Measurements from ENCODE around the gene PBX2.
"Not testable (repeated sequence)": the region's sequence is repeated elsewhere in the genome, so short reads cannot be mapped to it uniquely, and the experiment has no call there.

The PBX2 gene

DNA sequence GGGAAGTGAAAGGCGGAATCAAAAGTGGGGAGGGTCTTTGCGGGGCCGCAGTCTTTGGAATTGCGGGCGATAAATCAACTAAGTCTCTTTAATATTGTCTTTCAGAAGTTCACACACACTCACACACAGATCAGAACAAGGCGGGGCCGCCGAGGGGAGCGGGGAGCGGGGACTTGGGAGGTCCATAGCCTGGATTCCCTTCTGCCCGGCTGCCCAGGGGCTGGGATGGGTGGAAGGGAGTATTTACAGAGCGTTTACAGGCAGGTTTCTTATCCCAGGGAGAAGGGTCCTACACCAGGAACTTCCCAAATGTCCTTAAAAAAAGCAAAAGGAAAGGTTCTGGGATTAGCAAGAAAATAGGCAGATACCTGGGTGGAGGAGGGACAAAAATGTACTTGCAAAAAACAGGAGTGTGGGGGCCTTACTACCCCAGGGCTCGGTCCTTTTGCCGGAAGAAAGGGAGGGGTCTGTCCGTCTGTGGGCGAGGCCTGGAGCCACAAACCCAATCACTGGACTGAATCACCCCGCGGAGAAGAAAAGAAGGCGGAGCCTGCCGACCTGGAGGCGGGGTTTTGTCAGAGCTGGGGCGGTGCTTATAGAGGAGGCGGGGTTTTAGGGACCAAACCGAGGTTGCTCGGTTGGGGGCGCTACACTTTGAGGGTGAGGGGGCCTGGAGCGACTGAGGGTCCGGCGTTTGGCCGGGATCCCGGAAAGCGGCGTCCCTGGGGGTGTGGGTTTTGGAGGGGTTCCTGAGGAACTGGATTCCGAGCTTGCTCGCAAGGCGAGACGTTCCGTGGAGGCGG, 41.5 kb downstream of the PBX2 start:
- no peak for FAIRE-seq

GRCh38 chr6:32147401-32148132, 42.4 kb downstream of the PBX2 start:
- no peak for FAIRE-seq

DNA sequence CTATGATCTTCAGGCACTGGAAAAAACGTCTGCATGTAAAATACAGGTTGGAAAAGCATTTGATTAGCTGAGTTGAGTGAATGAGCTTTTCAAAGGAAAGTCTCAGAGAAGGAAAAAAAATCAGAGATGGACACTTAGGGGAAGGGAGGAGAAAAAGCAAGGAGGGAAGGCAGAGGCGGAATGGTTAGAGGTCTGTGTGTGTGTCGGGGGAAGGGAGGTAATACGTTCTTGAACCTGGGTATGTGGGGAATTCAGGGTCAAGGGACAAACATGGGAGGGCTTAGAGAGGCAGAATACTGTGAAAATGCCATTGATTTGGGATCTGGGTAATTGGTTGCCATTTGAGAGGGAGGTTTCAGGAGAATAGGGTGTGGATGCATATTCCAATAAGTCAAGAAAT, 43.3 kb downstream of the PBX2 start:
- FAIRE-seq = no peak

GRCh38 chr6:32146287-32146686, 43.7 kb downstream of the PBX2 start:
- FAIRE-seq = no peak

DNA sequence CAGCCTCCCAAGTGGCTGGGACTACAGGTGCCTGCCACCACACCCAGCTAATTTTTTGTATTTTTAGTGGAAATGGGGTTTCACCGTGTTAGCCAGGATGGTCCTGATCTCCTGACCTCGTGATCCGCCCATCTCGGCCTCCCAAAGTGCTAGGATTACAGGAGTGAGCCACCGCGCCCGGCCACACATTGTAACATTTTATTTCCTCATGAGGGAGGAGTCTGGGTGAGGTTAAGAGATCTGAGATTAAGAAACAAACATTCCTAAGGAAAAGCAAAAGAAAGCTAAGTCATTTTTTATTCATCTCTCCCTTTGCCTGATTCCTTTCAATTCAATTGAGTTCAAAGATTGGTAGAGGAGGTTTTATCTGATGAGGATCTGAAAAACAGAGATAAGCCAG, 45.8 kb downstream of the PBX2 start:
- not testable (repeated sequence) for FAIRE-seq

DNA sequence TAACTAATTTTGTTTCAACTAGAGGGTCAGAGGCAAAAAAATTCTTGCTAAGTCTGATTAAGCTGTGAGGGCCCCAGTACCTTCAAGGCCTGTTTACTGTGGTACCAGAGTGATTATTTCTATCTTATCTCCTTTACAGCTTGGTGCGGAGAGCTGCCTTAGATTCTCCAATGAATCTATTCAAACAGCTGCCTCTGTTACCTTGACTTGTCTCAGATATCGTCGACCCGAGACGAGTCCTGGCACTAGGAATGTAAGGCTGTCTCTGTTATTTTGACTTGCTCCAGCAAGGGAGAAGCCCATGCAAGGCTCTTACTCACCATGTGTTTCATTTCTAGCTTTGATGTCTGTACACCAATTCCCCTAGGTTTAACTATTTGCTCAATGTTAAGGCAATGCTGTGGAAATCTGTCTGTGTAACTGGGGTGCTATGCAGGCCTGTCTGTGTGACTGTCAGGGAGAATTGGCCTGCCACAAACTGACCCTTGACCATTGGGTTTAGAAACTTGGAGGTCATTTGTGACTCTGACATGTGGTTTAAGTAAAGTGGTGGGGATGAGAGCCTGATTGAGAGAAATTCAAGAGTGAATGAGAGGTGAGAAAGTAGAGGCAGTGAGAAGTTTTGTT, 49.5 kb downstream of the PBX2 start:
- FAIRE-seq = no peak

- FAIRE-seq = no peak
Measured at GRCh38 chr6:32139590-32139989, 50.4 kb downstream of the PBX2 start.

- FAIRE-seq = no peak
Measured at GRCh38 chr6:32137454-32137853, 52.5 kb downstream of the PBX2 start.
